T-helper 2 cell treated with Interferon-gamma antibody and Interleukin-4, amounts not matched to agents 100 ng/mL and 5 ng/mL, for 36 hours (primary cell): ENCODE measurements around the gene GBA2. TPM values are rescaled to one million over a fixed set of nuclear protein-coding genes. Genes with fewer than 3 reads are reported as not detected.

Experiments
- intact Hi-C: fragments of 100-400 bp; cut with micrococcal nuclease; formaldehyde crosslinking; loops from one replicate; pipeline ENCODE4 v1.15.1; 2023
- total RNA-seq: library from RNA; stranded (reverse); gene quantifications from 2 replicates; pipeline ENCODE4 v1.2.3, GENCODE V29; 2022

Gene GBA2
- total RNA-seq = 54.1 and 62.3 TPM in 2 replicates

DNA sequence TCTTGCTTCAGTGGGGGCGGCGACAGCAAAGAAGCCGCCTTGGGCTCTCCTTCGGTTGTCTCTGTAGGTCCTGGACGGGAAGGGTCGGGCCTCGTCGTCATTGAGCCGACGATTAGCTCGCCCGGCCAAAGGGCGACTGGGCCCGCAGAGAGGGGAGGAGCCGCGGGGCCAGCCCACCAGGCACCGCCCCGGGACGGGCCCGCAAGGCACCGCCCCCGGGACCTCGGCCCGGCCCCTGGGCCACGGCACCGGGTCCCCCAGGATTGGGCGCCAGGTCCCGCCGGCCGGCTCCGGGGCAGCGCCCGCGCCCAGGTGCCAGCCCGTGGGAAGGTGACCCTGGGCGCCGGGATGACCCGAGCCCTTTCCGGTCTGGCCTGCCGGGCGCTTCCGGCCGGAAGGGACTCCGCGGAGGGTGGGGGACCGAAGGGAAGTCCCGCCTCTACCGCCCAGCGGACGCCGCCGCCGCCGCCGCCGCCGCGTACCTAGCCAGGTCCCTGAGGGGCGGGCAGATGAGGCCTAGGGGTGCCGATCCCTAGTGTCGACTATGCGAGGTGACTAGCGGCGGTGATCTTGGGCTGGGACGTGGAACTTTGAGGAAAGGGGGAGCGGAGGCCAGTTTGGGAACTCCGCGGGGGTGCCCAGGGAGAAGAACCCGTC, at the start of gene GBA2, which contains the start of gene RGP1:
TSS of gene GBA2 (minus strand) at position 371 of the 657 bp plus-strand sequence. CDS start 524 bp downstream, outside the sequence.
TSS of gene RGP1 (plus strand) at position 430 of the 657 bp plus-strand sequence. CDS start 469 bp downstream, outside the sequence.
- intact Hi-C loops = loop anchor here (1.0 to 5.0 kb wide), 6 partner anchors 13 to 632 kb away; partner anchors contain the start of genes ATOSB, CREB3, HINT2 and TLN1

DNA sequence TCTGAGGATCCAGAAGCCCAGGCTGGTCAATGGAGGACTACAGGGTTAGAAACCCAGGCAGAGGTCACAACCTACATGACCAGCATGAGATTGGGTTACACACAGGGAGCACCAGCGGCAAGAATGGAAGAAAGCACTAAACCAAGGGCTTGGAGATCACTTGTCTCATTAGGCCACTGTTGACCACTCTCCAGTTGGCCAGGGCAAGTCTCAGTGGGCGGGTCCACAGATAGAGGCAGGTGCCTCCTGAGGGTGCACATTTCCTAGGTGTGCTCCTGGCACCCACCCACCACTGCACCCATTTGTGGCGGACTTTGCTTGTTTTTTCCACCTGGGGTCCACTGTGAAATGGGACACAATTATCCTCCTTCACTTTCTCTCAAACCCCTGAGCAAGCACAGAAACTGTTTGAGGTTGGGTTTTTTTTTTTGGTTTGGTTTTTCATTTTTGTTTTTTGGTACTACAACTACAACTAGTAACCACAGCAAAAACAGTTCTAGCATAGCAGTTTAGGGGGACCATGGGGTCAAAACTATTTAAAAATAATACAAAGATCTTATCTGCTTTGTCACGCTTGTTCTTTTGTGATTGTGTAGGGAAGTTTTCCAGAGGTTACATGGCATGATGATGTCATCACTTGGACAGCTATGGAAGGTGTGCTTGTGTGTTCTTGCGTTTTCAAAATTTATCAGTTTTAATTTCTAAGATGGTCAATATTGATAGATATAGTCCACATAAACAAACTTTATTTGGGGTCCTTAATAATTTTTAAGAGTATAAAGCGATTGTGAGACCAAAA, 48.5 kb upstream of the GBA2 start:
- intact Hi-C loops = no loop called here

DNA sequence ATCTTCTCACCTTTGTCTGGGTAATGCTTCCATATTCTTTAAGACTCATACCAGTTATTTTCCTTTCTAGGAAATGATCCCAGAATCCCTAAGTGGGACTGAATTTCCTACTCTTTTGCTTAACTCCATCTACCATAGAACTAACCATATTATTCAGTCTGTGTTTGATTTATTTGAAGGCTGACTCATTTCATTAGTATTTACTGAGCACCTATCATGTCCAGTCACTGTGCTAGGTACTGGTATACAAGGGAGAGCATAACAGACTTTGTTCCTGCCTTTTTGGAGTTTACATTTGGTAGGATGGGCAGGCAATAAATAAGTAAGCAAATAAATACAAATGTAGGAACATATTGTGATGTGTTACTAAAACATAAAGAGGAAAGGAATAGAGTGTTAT, 46.7 kb upstream of the GBA2 start:
- intact Hi-C loops = no loop called here

DNA sequence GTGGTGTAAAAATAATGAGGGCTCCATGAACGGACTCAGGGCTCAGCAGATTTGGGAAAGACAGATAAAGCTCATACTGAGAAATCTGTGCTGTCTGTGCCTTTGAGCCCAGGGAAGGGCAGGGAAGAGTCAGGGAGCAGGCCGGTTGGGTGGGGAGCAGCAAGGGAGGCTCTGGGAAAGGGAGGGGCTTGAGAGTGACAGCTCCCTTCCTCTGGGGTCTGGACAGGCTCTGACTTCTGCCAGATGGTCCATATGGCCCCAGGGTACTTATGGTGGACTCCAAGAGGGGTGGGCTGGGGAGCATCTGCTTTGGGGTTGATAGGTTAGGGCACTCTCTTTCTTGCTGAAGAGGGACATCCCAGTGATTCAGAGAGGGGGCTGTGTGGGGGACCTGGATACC, 44.4 kb upstream of the GBA2 start:
- intact Hi-C loops = no loop called here

DNA sequence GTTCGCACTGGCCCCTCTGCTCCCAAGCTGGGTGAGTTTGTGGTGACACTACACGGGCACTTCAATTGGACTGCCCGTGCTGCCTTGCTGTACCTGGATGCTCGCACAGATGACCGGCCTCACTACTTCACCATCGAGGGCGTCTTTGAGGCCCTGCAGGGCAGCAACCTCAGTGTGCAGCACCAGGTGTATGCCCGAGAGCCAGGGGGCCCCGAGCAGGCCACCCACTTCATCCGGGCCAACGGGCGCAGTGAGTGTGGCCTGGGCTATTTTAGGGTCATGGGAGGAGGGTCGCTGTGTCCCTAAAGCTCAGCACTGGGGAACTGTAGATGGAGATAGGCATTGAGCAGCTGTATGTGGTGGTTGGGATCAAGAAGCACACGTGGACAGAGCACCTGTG, 43.8 kb upstream of the GBA2 start:
- intact Hi-C loops = no loop called here

DNA sequence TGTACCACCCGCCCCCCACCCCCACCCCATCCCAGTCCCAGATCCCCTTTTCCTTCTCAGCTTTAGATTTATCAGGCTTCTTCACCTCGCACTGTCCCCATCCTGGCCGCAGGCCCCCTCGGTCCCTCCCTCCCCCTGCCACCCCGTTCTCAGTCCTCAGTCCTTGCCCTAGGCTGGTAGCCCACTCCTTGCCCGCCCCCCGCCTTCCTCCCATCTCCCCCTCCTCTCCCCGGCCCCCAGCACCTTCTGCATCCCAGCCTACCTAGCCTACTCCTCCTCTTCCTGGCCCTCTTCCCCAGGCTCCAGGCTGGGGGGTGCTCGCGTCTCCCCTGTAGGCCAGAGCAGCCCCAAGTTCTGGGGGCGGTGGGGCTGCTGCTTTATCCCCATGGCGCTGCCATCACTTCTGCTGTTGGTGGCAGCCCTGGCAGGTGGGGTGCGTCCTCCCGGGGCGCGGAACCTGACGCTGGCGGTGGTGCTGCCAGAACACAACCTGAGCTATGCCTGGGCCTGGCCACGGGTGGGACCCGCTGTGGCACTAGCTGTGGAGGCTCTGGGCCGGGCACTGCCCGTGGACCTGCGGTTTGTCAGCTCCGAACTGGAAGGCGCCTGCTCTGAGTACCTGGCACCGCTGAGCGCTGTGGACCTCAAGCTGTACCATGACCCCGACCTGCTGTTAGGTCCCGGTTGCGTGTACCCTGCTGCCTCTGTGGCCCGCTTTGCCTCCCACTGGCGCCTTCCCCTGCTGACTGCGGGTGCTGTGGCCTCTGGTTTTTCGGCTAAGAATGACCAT, 43.2 kb upstream of the GBA2 start:
- intact Hi-C loops = no loop called here

DNA sequence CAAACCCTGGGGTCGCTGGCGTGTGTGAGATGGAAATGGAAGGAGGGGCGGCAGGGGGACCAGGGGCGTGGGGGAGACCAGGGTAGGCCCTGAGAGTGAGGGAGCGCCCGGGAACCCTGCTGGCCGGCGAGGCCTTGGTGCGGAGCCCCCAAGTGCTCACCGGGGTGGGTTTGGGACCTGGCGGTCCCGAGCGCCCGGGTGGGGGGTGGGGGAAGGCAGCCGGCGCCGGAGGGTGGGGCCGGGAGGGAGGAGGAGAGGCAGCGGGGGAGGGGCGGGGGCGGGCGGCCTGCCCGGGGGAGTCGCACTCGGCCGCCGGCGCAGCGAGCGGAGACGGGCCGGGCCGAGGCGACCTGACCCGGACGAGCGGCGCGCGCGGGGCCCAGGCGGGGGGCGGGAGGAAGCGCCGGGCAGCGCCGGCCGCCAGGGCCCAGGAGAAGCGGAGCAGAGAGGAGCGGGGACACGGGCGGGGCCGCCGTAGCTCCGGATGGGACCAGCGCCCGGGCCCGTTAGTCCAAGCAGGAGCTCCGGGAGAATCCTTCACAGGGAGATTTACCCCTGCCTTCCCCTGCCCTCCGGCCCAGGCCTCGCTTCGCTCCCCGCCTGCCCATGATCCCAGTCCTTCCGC, 42.4 kb upstream of the GBA2 start, which contains the start of gene NPR2:
TSS of gene NPR2 (plus strand) at position 295 of the 625 bp plus-strand sequence. CDS start 818 bp downstream, outside the sequence.
- intact Hi-C loops = no loop called here

DNA sequence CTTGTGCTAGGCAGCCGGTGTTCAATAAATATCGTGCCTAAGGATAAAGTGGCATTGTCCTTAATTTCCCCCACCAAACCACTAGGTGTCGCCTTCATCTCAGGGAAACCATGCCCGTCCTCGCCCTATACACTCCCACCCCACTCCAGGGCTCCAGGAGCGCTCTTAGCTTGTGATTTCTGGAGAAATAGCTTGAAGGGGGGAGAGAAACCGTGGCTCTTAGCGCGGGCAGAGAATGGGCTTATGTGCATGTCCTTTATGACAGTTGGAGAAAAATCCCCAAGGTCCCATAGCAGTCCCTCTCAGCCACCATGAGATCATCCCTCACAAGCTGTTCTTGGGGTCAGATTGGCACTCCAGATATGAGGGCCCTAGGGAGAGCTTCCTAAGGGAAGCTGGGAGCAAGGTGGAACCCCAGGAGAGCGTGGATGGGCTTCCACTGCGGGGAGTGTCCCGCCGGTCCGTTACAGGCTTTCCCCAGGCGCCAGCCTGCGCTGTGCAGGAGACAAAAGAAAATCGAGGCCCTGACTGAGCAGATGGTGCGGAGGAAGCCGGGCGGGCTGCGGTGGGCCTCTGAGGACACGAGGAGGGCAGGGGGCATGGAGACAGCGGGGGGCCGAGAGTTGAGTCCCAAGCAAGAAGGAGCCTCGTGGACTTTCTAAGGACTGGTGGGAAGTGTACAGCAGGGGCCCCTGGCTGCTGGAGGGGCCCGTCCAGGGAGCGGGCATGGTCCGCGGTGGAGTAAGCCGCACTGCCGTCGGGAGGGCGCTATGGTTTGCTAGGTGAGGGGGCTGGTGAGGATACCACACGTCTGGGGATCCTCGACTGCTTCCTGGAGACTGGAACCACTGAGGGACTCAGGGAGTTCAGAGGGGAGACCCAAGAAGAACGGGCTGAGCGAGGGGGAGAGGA, 41.6 kb upstream of the GBA2 start:
- intact Hi-C loops = loop anchor here (1.0 kb wide), 3 partner anchors 22 to 92 kb away; partner anchors contain the start of gene SPAG8

DNA sequence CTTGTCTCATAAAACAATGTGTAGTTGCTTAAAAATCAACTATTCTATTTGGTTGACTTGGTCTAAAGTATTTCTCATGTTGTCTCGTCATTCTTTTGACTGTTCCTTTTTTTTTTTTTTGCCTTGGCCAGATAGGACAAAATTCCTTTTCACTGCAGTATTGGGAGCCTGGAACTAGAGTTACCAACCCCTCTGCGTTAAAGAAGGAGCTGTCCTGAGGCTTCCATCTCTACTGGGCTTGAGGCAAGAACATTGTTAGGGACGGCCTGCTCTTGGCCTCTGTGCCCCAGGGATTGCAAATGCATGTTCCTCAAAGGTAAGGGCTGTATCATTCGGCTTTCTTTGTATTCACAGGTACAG, 41.0 kb upstream of the GBA2 start:
- intact Hi-C loops = loop anchor here (1.0 kb wide), 3 partner anchors 22 to 92 kb away; partner anchors contain the start of gene SPAG8

DNA sequence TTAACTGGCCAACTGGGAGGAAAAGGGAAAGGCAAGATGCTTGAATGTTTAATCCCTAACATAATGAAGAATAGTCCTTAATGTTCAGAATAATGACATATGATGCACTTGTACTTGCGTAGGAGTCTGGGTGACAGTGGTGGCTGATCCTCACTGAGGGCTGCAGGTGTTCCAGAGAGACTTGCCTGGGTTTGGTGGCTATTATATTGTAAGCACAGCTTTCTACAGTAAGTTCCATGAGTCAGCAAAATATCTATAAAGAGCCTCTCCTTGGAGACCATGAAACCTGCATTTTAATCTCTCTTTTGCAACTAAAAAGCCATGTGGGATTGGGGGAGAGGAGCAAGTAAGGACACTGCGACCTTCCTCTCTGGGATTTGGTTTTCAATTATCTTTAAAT, 40.5 kb upstream of the GBA2 start:
- intact Hi-C loops = no loop called here

DNA sequence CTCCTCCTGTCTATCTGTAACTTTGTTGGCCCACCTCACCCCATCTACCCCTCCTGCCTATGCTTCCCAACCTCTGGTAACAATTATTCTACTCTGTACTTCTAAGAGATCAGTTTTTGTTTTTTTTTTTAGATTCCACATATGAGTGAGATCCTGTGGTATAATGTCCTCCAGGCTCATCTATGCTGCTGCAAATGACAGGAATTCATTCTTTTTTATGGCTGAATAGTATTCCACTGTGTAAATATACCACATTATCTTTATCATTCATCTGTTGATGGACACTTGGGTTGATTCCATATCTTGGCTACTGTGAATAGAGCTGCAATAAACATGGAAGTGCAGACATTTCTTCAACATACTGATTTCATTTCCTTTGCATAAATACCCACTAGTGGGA, 34.4 kb upstream of the GBA2 start:
- intact Hi-C loops = no loop called here

DNA sequence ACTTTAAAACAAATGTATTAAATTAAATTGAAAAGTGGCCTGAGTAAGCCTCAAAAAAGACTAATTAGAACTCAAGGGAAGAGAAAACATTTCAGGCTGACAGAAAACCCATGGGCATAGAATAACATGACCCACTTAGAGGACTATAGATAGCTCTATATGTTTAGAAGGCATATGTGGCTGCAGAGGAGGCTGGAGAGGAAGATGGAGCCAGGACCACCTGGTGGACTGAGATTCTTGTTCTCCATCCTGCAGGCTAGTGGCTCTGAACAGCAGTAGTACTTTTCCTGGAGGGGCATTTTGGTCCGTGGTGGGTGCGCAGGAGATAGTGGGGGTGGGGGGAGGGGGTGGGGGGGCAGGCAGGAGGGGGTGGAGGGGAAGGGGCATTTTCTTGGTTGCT, 32.0 kb upstream of the GBA2 start:
- intact Hi-C loops = no loop called here

DNA sequence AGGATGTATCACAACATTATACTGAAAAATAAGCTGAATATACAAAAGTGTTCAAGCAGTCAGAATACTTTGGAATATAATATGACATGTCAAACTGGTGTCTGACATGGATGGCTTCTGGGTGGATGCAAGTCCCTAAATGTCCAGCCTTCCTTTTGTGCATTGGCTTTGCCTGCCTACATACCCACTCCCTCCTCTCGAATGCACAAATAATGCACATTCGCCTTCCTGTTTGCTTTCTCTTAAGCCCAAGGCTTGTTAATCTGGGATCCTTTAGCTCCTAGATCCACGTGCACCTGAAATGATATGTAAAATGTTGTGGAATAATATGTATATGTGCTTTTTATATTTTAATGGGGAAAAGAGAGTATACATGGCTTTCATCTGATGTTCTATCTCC, 29.5 kb upstream of the GBA2 start:
- intact Hi-C loops = no loop called here

DNA sequence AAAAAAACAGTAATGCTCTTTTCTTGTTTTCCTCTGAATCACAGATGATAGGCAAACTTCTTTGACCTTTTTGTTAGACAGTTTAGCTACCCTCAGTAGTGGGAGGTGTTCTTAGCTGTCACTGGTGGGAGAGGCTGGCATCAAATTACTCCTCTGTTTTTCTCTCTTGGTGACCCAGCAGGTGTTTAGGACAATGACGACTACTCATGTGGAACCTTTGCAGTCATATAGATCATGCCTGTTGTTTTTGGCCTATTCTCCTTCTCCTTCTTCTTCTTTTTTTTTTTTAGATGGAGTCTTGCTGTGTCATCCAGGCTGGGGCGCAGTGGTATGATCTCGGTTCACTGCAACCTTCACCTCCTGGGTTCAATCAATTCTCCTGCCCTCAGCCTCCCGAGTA, 27.0 kb upstream of the GBA2 start:
- intact Hi-C loops = no loop called here

DNA sequence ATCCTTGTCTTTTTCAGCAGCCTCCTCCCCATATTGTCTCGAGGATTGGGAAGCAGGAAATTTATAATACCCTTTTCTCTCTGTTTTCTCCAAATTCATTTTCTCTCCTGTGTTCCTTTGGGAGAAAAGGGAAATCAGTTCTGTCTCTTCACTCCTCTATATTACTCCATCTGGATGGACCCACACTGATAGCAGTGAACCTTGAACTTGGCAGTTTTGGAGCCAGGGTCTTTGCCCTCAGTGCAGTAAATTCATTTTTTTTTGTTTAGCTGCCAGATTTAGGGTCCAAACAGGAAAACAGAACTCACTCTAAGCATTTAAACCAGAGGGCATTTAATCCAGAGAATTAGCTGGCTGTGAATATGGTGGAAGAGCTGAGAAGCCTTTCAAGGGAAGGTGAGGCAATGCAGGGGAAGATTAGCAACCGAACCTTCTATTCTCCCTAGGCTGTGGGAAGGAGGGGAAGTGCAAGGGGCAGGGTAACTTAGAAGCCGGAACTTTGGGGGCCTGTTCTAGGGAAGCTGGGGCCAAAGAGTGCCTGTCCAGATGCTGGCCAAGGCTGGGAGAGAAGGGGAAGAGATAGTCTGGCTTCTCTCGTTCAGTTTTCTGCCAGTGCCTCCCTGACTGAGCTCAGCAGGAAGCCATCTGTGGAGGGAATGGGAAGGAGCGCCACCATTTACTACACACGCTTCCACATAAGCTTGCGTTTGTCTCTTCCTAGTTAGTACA, 26.0 kb upstream of the GBA2 start:
- intact Hi-C loops = no loop called here

DNA sequence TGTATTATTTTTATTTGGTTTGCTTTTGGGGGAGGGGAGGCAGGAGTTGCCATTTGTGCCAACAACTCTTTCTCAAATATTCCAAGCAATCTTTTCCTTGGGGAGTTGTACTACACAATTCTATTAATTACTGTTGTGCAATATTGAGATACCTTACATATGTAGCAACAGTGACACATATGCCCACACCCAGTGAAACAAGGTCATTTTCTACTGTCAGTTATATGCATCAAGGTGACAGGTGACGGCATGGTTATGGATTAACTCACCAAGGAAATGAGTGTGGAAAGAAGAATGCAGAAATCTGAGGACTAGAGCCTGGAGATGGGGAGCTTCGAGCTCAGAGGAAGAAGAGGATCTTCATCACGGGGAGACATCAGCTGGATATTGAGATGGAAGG, 22.9 kb upstream of the GBA2 start:
- intact Hi-C loops = no loop called here

DNA sequence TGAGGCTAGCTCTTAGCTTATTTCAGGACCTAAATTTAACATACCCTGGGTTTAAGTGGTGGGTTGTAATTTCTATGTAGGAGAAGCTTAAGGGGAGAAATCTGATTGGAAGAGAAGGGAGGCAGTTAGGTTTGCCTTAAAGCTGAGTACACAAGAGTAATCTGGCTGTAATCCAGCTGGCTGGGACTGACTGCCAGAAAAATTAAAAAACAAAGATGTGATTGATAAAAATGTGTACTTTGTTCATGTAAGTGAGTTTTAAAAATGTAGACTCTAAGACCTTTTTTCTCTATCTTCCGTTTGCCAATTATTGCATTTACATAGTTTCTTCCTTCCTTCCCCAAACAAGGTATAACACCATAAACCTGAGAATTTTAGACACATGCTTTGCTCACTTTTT, 22.5 kb upstream of the GBA2 start:
- intact Hi-C loops = no loop called here

DNA sequence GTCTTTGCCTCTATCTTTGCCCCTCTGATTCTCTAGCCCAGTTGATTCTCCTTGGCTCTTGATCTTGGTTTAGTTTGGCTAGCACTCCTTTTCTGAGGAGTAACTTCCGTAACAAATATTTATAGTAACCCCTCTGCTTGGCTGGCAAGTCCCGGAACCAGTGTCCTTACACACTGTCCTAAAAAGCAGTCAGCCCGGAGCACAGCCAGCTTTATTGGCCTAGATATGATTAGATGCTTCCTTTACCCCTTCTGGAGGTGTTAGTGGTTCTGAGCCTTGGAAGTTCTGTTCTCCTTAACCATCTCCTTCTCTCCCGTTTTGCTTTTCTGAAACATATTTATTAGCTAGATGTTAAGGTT, 22.0 kb upstream of the GBA2 start:
- intact Hi-C loops = no loop called here

DNA sequence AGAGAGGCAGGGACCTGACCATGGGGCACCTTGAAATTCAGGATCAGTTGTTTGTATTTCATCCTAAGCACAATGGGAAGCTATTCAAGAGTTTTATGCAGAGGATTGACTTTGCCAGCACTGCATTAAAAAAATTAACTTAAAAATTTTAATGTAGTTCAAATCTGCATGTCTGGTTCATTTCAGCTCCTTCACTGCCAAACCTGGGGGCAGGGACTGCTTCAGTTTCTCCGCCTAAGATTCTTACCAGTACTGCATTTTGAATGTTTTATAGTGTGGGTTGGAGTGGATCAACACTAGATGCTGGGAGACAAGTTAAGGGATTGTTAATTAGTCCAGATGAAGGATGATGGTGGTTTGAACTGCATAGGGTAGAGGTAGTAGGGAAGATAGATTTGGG, 20.7 kb upstream of the GBA2 start:
- intact Hi-C loops = no loop called here

DNA sequence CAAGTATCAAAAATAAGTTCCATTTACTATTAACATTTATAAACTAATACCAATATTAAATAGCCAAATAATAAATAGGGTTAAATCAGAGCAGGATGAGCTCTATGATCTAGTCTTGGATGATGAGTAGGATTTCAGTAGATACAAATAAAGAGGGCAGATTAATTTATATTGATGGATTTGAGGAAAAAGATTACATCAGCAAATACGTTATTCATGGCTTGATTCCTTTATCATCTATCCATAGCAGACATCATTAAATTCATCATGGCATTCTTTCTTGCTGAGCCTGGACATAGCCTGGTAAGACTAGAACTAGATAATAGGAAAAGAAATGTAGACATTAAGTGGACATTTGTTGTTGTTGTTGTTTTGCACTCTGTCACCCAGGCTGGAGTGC, 18.4 kb upstream of the GBA2 start:
- intact Hi-C loops = no loop called here
